Muscle of leg (tissue), 11 donors: ENCODE data around the gene EBF3. TPM values are rescaled to one million over a fixed set of nuclear protein-coding genes. Genes with fewer than 3 reads are reported as not detected.
A peak's percentile ranks its signal among the peaks of the same experiment; 100 is the strongest.

ENCODE experiments used
- DNase-seq: peaks from one replicate; pipeline ENCODE4 v3.0.0; 2013
- H3K27ac ChIP-seq: one replicate; pipeline ENCODE4 v1.5.1; 2013; ENCODE audit warnings: mild to moderate bottlenecking, low read length, control low read depth
- H3K27me3 ChIP-seq: one replicate; pipeline ENCODE4 v1.6.1; 2013; ENCODE audit warnings: low read length; ENCODE audit not compliant: control insufficient read depth, insufficient read depth
- H3K36me3 ChIP-seq: one replicate; pipeline ENCODE4 v1.6.1; 2013; ENCODE audit warnings: low read length; ENCODE audit not compliant: control insufficient read depth, insufficient read depth
- H3K4me1 ChIP-seq: one replicate; pipeline ENCODE4 v1.6.1; 2013; ENCODE audit warnings: low read length; ENCODE audit not compliant: control insufficient read depth, insufficient read depth
- H3K4me3 ChIP-seq: one replicate; pipeline ENCODE4 v1.5.1; 2013; ENCODE audit warnings: low read length, control low read depth
- H3K9me3 ChIP-seq: replicated peaks from 2 replicates; pipeline ENCODE4 v1.6.1; 2013; ENCODE audit warnings: low read depth, low read length; ENCODE audit not compliant: control insufficient read depth
- WGBS: methylation state at CpG from one replicate; pipeline ENCODE4 v1.1.5; 2013; ENCODE audit warnings: missing lambda C conversion rate; ENCODE audit not compliant: insufficient coverage; 5-methylcytosine and 5-hydroxymethylcytosine counted together
- polyA plus RNA-seq, 8 donors: library from polyadenylated mRNA; unstranded; fragments of 120-200 nt; gene quantifications; one replicate each; pipeline versions ENCODE4 v1.2.1 to v1.2.3, GENCODE V29; 2013; ENCODE audit warnings: inconsistent platforms in 1 of 8, low replicate concordance in 1 of 8; ENCODE audit not compliant: insufficient read length in 8 of 8, insufficient read depth in 1 of 8
- total RNA-seq: library from RNA; stranded (reverse); fragments of 120-200 nt; gene quantifications from one replicate; pipeline ENCODE4 v1.2.4, GENCODE V29; 2013

The EBF3 gene
- total and polyA plus RNA-seq, 9 donors, result 33.6 to 102 (median 75.6) TPM

GRCh38 chr10:129952378-129953118 lies 11.5 kb downstream of the EBF3 start:
- H3K4me3 ChIP-seq, result peak overlapping the region; percentile 0

DNA sequence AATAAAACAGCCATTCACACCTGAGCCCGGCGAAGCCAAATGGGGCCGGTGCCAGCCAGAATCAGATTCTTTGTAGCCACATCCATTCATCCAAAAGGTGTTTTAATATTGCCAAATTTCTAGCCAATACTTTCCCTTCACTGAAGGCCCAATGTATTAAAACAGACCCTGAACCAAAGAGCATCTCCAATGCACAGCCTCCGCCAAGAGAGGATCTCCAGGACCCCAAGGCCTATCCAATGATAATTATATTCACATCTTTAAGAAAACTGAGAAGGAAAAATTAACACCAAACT lies 12.2 kb downstream of the EBF3 start:
- Histone ChIP-seq H3K27ac (peak overlapping the region; percentile 93), H3K4me1 (peaks cover 61% of the 10 kb centered on the region), H3K4me3 (no peak overlapping the region), H3K27me3 (peaks cover 10% of the 10 kb centered on the region), H3K9me3 (no peaks in the 10 kb centered on the region), H3K36me3 (peaks cover 23% of the 10 kb centered on the region)
- 59% methylated on average over 3 of the region's 4 CpGs for WGBS
- no peak for DNase-seq

More at GRCh38 chr10:129952378-129953118, 11.5 kb downstream of the EBF3 start:
- peak; percentile 68 for DNase-seq
- H3K9me3 ChIP-seq, result no peaks in the 10 kb centered on the region
- peaks cover 9% of the 10 kb centered on the region for H3K27me3 ChIP-seq
- peak overlapping the region; percentile 93 for H3K27ac ChIP-seq
- H3K36me3 ChIP-seq, result peaks cover 27% of the 10 kb centered on the region
- peaks cover 60% of the 10 kb centered on the region for H3K4me1 ChIP-seq
- 11% methylated on average over 3 of the region's 13 CpGs for WGBS

DNA sequence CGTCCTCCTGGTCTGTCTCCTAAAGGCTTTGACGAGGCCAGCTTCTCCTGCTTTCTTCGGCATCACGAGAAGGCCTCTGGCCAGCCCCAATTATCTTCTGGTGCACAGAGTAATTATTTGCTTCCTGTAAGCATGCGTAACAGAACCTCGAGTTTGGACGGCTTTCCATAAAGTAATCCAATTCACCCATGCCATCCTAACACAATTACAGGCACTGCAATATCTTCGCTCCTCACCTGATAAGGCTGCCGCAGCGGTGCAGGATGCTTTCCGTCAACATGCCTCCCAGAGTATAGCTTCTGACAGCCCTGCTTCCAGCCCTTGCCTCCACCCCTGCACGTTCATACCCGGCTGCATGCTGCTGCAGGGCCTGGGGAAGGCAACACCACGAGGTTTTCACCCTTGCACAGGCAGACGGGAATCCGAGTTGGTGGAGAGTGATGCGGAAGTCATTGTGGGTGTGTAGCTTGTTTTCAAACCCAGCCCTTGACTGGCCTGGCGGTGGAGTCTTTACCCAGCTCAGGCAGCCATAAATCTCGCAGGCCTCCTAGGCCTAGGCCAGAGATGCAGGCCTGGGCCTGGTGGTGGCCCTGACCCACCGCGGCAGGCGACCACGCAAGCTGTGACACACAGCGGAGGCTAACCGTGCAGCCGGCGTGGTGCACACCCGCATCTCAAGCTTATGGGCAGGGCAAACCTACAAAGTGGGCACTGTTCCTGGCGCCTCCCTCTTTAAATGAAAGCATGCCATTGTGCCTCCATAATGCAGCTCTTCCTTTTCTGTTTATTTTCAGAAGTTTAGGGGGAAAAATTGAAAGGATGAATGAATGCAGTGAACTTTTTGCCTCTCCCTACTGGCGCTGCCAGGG lies 12.7 kb downstream of the EBF3 start:
- Histone ChIP-seq H3K4me1 (peaks cover 64% of the 10 kb centered on the region), H3K4me3 (no peak overlapping the region)

DNA sequence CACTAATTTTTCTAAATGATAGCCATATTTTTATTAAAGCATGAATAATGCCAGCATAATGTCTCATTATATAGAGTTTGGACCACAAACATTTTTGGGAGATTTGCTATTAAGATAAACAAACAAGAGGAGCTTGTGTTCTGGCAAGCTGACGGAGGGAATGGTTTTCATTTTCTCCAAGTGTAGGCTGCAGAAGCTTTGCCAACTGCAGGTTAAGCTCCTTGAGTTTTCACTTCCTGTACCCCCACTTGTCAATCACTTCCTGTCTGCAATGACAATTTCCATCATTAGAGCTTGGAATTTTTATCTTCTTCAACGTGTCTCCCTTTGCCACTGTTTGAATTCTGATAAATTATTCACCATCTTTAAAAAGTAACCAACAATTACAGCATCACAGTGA lies 13.4 kb downstream of the EBF3 start:
- Histone ChIP-seq H3K4me3 (no peak overlapping the region), H3K27me3 (peaks cover 13% of the 10 kb centered on the region), H3K9me3 (no peaks in the 10 kb centered on the region), H3K4me1 (peaks cover 66% of the 10 kb centered on the region), H3K36me3 (peaks cover 22% of the 10 kb centered on the region), H3K27ac (peak overlapping the region; percentile 93)
- 8% methylated on average over 1 of the region's 2 CpGs for WGBS
- DNase-seq, result peak; percentile 60

More for the DNA sequence above, 12.7 kb downstream of the EBF3 start:
- peak overlapping the region; percentile 93 for H3K27ac ChIP-seq
- H3K27me3 ChIP-seq, result peaks cover 13% of the 10 kb centered on the region
- peak; percentile 51 for DNase-seq
- WGBS, result 33% methylated on average over 27 of the region's 30 CpGs
- H3K36me3 ChIP-seq, result peaks cover 22% of the 10 kb centered on the region
- H3K9me3 ChIP-seq, result no peaks in the 10 kb centered on the region

DNA sequence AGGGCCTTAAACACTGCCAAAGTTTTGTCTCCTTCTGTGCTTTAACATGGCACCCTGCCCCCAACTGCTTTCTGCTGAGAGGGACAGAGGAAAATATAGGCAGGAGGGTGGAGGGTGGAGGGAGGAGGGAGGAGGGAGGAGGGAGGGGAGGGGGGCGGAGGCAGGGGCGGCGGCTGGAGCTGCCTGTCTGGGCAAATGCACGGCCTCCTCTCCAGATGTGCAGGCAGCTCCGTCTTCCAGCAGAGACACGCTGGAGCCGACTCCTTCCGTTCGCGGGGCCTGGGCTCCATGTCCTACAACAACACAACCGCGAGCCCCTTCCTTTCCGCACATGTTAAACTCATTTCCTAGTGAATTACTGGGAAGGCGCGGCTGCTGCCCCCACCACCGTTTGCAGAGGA lies 14.2 kb downstream of the EBF3 start:
- H3K27ac ChIP-seq, result peak overlapping the region; percentile 89
- H3K36me3 ChIP-seq, result peaks cover 22% of the 10 kb centered on the region
- 0% methylated on average over 10 of the region's 16 CpGs for WGBS
- peak overlapping the region; percentile 14 for H3K4me3 ChIP-seq
- no peaks in the 10 kb centered on the region for H3K9me3 ChIP-seq
- DNase-seq, result peak; percentile 97
- H3K27me3 ChIP-seq, result peaks cover 13% of the 10 kb centered on the region
- peaks cover 72% of the 10 kb centered on the region for H3K4me1 ChIP-seq

DNA sequence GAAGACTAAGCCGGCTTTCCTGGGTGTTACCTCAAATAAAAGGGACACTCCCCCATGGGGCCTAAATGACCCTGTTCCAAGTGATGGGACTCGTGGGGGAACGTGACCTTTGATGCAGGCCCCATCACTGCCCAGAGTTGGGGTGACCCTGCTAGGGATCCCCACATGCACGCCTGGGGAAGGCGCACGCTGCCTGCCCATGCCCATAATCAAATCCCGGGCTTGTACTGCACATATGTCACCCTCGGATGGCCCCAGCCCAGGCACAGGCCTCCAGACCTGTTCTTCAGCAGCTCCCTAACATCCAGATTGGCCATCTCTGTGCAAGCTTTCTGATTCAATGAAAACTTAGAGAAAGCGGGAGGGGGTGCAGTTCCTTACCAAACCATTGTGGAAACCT lies 14.7 kb downstream of the EBF3 start:
- no peak for DNase-seq
- H3K4me3 ChIP-seq, result no peak overlapping the region
- WGBS, result 63% methylated on average over 6 of the region's 9 CpGs
- H3K36me3 ChIP-seq, result peaks cover 23% of the 10 kb centered on the region
- H3K9me3 ChIP-seq, result no peaks in the 10 kb centered on the region
- H3K4me1 ChIP-seq, result peaks cover 71% of the 10 kb centered on the region
- peak overlapping the region; percentile 89 for H3K27ac ChIP-seq
- peaks cover 11% of the 10 kb centered on the region for H3K27me3 ChIP-seq

- 30% methylated on average over 3 of the region's 14 CpGs for WGBS
- Histone ChIP-seq H3K27me3 (peaks cover 8% of the 10 kb centered on the region), H3K36me3 (peaks cover 35% of the 10 kb centered on the region), H3K27ac (peak overlapping the region; percentile 94), H3K9me3 (no peaks in the 10 kb centered on the region), H3K4me3 (no peak overlapping the region), H3K4me1 (peaks cover 78% of the 10 kb centered on the region)
- peak; percentile 45 for DNase-seq
Observed at GRCh38 chr10:129946859-129947258, 17.2 kb downstream of the EBF3 start.

DNA sequence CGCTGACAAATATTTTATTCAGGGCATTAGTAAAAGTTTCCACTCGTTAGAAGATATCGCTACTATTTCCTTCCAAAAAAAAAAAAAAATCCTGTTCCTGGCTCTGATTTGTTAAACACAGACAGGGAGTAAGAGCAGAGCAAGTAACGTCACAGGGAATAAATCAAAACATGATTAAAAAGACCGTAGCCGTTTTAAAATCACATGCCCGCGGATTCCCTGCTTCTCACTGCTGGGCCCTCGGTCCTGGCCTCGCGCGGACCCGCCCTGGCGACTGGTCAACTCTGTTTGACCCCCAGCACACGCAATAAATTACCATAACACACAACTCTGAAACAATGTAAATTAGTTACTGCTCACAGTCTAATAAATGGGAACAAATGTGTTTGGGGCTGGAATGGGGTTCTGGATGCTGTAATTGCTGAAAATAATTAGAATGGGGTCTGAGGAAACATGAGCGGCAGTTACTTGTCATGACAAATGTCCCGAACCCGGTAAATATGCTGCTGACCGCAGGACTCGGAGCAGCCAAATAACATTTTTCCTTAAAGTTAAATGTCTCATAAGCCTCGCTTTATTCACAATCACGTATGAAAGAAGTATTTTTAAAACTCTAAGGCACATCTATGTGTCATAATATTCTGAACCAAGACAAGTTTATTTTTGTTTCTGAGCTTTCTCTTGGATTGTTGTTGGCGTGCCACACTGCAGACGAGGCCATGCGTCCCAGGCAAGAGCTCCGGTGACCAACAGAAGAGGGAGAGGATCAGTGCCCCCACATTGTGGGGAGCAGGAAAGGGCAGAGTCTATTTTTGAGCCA lies 17.9 kb downstream of the EBF3 start:
- Histone ChIP-seq H3K27ac (peak overlapping the region; percentile 94), H3K36me3 (peaks cover 30% of the 10 kb centered on the region), H3K4me3 (no peak overlapping the region), H3K27me3 (peaks cover 6% of the 10 kb centered on the region), H3K9me3 (no peaks in the 10 kb centered on the region), H3K4me1 (peaks cover 78% of the 10 kb centered on the region)
- 12% methylated on average over 11 of the region's 26 CpGs for WGBS
- DNase-seq, result peak; percentile 95

DNA sequence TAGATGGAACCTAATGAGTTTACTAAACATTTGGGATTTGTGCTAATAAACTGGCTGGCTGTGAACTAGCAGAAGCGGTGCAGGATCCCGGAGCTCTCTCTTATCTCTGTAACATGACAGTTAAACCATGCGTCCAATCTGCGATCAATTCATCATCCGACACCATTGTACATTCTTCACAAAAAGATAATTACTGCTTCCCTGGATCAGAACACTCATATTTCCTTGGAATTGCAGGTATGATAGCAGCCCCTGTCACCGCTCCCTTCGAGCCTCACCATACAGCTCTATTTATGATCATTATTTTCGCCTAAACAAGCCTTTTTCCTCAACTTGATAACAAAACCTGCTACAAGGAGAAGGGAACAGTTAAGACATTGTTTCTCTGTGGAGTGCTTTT lies 18.5 kb downstream of the EBF3 start:
- Histone ChIP-seq H3K27me3 (peaks cover 6% of the 10 kb centered on the region), H3K4me1 (peaks cover 79% of the 10 kb centered on the region), H3K27ac (peak overlapping the region; percentile 94), H3K9me3 (no peaks in the 10 kb centered on the region), H3K36me3 (peaks cover 28% of the 10 kb centered on the region), H3K4me3 (no peak overlapping the region)
- WGBS, result 73% methylated on average over 4 of the region's 8 CpGs
- DNase-seq, result peak; percentile 28
